HG02970 (cell line): ENCODE measurements around the gene RNF150.

Experiments
- ATAC-seq: cut with Tn5 transposase; IDR thresholded peaks from one replicate; pipeline ENCODE4 v1.9.1; 2021; ENCODE audit warnings: mild to moderate bottlenecking, moderate library complexity, moderate number of reproducible peaks; ENCODE audit not compliant: unreplicated experiment, low FRiP score

RNF150 gene

GRCh38 chr4:141036786-141037185, 96.5 kb downstream of the RNF150 start:
- no peak for ATAC-seq

GRCh38 chr4:141035920-141036319, 97.3 kb downstream of the RNF150 start:
- ATAC-seq = no peak

- no peak for ATAC-seq
Measured at GRCh38 chr4:141028024-141028529, 105.2 kb downstream of the RNF150 start.

GRCh38 chr4:141027421-141027820, 105.8 kb downstream of the RNF150 start:
- ATAC-seq = no peak

GRCh38 chr4:141026900-141027299, 106.4 kb downstream of the RNF150 start:
- no peak for ATAC-seq

GRCh38 chr4:141023051-141023450, 110.2 kb downstream of the RNF150 start:
- ATAC-seq = no peak

GRCh38 chr4:141022111-141022695, 111.1 kb downstream of the RNF150 start:
- no peak for ATAC-seq

- ATAC-seq = no peak
Measured at GRCh38 chr4:141021397-141022110, 111.7 kb downstream of the RNF150 start.

- ATAC-seq = no peak
Measured at GRCh38 chr4:141020801-141021261, 112.4 kb downstream of the RNF150 start.

- no peak for ATAC-seq
Measured at GRCh38 chr4:141019768-141020167, 113.5 kb downstream of the RNF150 start.

- ATAC-seq = no peak
Measured at GRCh38 chr4:141016117-141016798, 117.0 kb downstream of the RNF150 start.

- ATAC-seq = no peak
Measured at GRCh38 chr4:141013899-141014298, 119.4 kb downstream of the RNF150 start.

- ATAC-seq = no peak
Measured at GRCh38 chr4:141011901-141012315, 121.4 kb downstream of the RNF150 start.

- ATAC-seq = no peak
Measured at GRCh38 chr4:141009931-141010330, 123.3 kb downstream of the RNF150 start.

GRCh38 chr4:141009129-141009528, 124.1 kb downstream of the RNF150 start:
- no peak for ATAC-seq

GRCh38 chr4:141006242-141006802, 126.9 kb downstream of the RNF150 start:
- ATAC-seq = no peak

GRCh38 chr4:141004823-141005222, 128.4 kb downstream of the RNF150 start:
- ATAC-seq = no peak

- no peak for ATAC-seq
Measured at GRCh38 chr4:141003193-141003592, 130.1 kb downstream of the RNF150 start.

GRCh38 chr4:141002323-141002805, 130.9 kb downstream of the RNF150 start:
- ATAC-seq = no peak

GRCh38 chr4:140996766-140997165, 136.5 kb downstream of the RNF150 start:
- no peak for ATAC-seq

GRCh38 chr4:140995058-140995457, 138.2 kb downstream of the RNF150 start:
- ATAC-seq = no peak
